HEK293 (cell line): ENCODE data around the gene CASK.

ENCODE experiments used
- CTCF ChIA-PET: fragments of 350-600 bp; formaldehyde crosslinking; extraction: SDS; loops from one replicate; lab custom pipeline; 2021; ENCODE audit warnings: antibody characterized with exemption; lab: Yijun Ruan, JAX
- POLR2A ChIA-PET: fragments of 300-600 bp; formaldehyde crosslinking; extraction: SDS; loops from one replicate; lab custom pipeline; 2020; ENCODE audit warnings: antibody characterized with exemption, inconsistent platforms; lab: Yijun Ruan, JAX
- H3K27ac ChIP-seq: fragments of 200-500 bp; sonication (Bioruptor generic); 2 replicates; pipeline ENCODE4 v1.5.1; 2014; ENCODE audit warnings: low read depth, low read length, control low read depth, inconsistent platforms; ENCODE audit errors: extremely low read depth
- H3K36me3 ChIP-seq, 2 experiments: fragments of 200-500 bp in 1 of 2; sonication (Bioruptor generic) in 1 of 2; 1 replicate in 1 of 2; 2 replicates in 1 of 2; pipeline ENCODE4 v1.5.1; 2014 to 2017; ENCODE audit warnings: inconsistent platforms in 2 of 2, low read length in 2 of 2; ENCODE audit not compliant: control insufficient read depth in 2 of 2, insufficient read depth in 1 of 2
- H3K4me1 ChIP-seq: fragments of 200-500 bp; sonication (Bioruptor generic); 2 replicates; pipeline ENCODE4 v1.5.1; 2014; ENCODE audit warnings: mild to moderate bottlenecking, low read length, inconsistent platforms; ENCODE audit not compliant: control insufficient read depth, insufficient read depth
- H3K4me3 ChIP-seq: 2 replicates; pipeline ENCODE4 v1.5.1; 2011; ENCODE audit warnings: low read depth, mild to moderate bottlenecking, control low read depth, low read length, moderate library complexity
- H3K9me3 ChIP-seq: fragments of 200-500 bp; sonication (Bioruptor generic); 2 replicates; pipeline ENCODE4 v1.5.1; 2014; ENCODE audit warnings: low read depth, low read length, inconsistent platforms; ENCODE audit not compliant: control insufficient read depth, insufficient read depth
- FEZF1 ChIP-seq: fragments of 450-650 bp; formaldehyde crosslinking; IDR thresholded peaks from 2 replicates; pipeline ENCODE4 v1.5.1; 2016; ENCODE audit warnings: missing biosample characterization, missing genetic modification characterization
- GFI1B ChIP-seq: fragments of 450-650 bp; formaldehyde crosslinking; IDR thresholded peaks from 2 replicates; pipeline ENCODE4 v1.5.1; 2016; ENCODE audit warnings: missing biosample characterization, missing genetic modification characterization
- SETDB1 ChIP-seq: IDR thresholded peaks from one replicate; pipeline ENCODE4 v1.6.1; 2017; ENCODE audit warnings: mild to moderate bottlenecking, low read length, moderate library complexity, mixed read lengths; ENCODE audit not compliant: insufficient read length
- ZBTB1 ChIP-seq: fragments of 450-650 bp; formaldehyde crosslinking; IDR thresholded peaks from 2 replicates; pipeline ENCODE4 v1.5.1; 2016; ENCODE audit warnings: missing biosample characterization, missing genetic modification characterization
- ZBTB8A ChIP-seq: fragments of 450-650 bp; formaldehyde crosslinking; IDR thresholded peaks from 2 replicates; pipeline ENCODE4 v1.5.1; 2016; ENCODE audit warnings: missing biosample characterization, missing genetic modification characterization
- ZNF138 ChIP-seq: fragments of 450-650 bp; formaldehyde crosslinking; IDR thresholded peaks from 2 replicates; pipeline ENCODE4 v1.5.1; 2016; ENCODE audit warnings: missing biosample characterization, missing genetic modification characterization, borderline replicate concordance
- ZNF140 ChIP-seq: fragments of 450-650 bp; formaldehyde crosslinking; IDR thresholded peaks from 2 replicates; pipeline ENCODE4 v1.5.1; 2016; ENCODE audit warnings: missing biosample characterization, missing genetic modification characterization
- ZNF146 ChIP-seq: fragments of 450-650 bp; formaldehyde crosslinking; IDR thresholded peaks from 2 replicates; pipeline ENCODE4 v1.5.1; 2016; ENCODE audit warnings: missing biosample characterization, missing genetic modification characterization
- ZNF155 ChIP-seq: fragments of 450-650 bp; formaldehyde crosslinking; IDR thresholded peaks from 2 replicates; pipeline ENCODE4 v1.5.1; 2016; ENCODE audit warnings: missing biosample characterization, missing genetic modification characterization
- ZNF202 ChIP-seq: fragments of 450-650 bp; formaldehyde crosslinking; IDR thresholded peaks from 2 replicates; pipeline ENCODE4 v1.5.1; 2016; ENCODE audit warnings: missing biosample characterization, missing genetic modification characterization, borderline replicate concordance
- ZNF394 ChIP-seq: fragments of 450-650 bp; formaldehyde crosslinking; IDR thresholded peaks from 2 replicates; pipeline ENCODE4 v1.5.1; 2016; ENCODE audit warnings: missing biosample characterization, missing genetic modification characterization, mild to moderate bottlenecking, moderate library complexity, borderline replicate concordance
- ZNF404 ChIP-seq: fragments of 450-650 bp; formaldehyde crosslinking; IDR thresholded peaks from 2 replicates; pipeline ENCODE4 v1.5.1; 2017; ENCODE audit warnings: missing biosample characterization, missing genetic modification characterization
- ZNF555 ChIP-seq: fragments of 450-650 bp; formaldehyde crosslinking; conservative IDR thresholded peaks from 2 replicates; pipeline ENCODE4 v1.5.1; 2017; ENCODE audit warnings: missing biosample characterization, mild to moderate bottlenecking, missing genetic modification characterization, inconsistent platforms
- ZNF585B ChIP-seq: fragments of 450-650 bp; formaldehyde crosslinking; IDR thresholded peaks from 2 replicates; pipeline ENCODE4 v1.5.1; 2016; ENCODE audit warnings: missing biosample characterization, missing genetic modification characterization
- ZNF596 ChIP-seq: fragments of 450-650 bp; IDR thresholded peaks from 2 replicates; pipeline ENCODE4 v1.5.0; 2018; ENCODE audit warnings: missing biosample characterization, mild to moderate bottlenecking, missing genetic modification characterization, moderate library complexity
- ZNF777 ChIP-seq: fragments of 450-650 bp; formaldehyde crosslinking; IDR thresholded peaks from 2 replicates; pipeline ENCODE4 v1.5.1; 2017; ENCODE audit warnings: missing biosample characterization, missing genetic modification characterization, borderline replicate concordance
- ZNF837 ChIP-seq: fragments of 450-650 bp; formaldehyde crosslinking; IDR thresholded peaks from 2 replicates; pipeline ENCODE4 v1.5.1; 2016; ENCODE audit warnings: missing biosample characterization, missing genetic modification characterization
- TF ChIP-seq, protein P1 (sequence below): fragments of 450-650 bp; formaldehyde crosslinking; IDR thresholded peaks from 2 replicates; pipeline ENCODE4 v1.5.1; 2016; ENCODE audit warnings: missing biosample characterization, missing genetic modification characterization, borderline replicate concordance
- TF ChIP-seq, protein P2 (sequence below): fragments of 450-650 bp; formaldehyde crosslinking; IDR thresholded peaks from 2 replicates; pipeline ENCODE4 v1.5.1; 2016; ENCODE audit warnings: missing biosample characterization, missing genetic modification characterization, borderline replicate concordance
- TF ChIP-seq, protein P3 (sequence below): fragments of 450-650 bp; formaldehyde crosslinking; IDR thresholded peaks from 2 replicates; pipeline ENCODE4 v1.5.1; 2017; ENCODE audit warnings: missing biosample characterization, missing genetic modification characterization
- TF ChIP-seq, protein P4 (sequence below): fragments of 450-650 bp; formaldehyde crosslinking; IDR thresholded peaks from 2 replicates; pipeline ENCODE4 v1.5.1; 2016; ENCODE audit warnings: missing biosample characterization, missing genetic modification characterization

The CASK gene

DNA sequence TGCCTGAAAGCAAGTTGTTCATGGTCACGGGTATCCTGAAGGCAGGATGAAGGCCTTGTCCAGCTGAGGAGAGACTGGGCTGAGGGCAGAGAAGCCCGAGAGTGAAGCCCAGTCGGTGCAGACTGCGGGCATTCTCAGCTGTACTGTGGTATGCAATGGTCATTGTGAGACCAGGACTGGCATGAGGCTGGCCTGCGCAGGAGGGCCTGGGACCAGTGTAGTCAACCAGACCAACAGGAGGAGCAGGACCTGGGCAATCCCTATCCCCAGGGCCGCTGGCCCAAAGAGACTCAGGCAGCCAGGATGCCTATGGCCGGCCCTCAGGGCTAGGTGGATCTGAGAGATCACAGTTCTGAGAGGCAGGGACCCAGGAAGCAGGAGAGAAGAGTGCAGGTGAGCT lies 394.6 kb downstream of the CASK start:
- Histone ChIP-seq H3K4me1 (no peaks in the 10 kb centered on the region), H3K4me3 (no peak overlapping the region), H3K36me3 (peaks cover 3 to 24% of the 10 kb centered on the region in 2 experiments), H3K9me3 (no peaks in the 10 kb centered on the region), H3K27ac (no peak overlapping the region)
- TF ChIP-seq ZBTB8A (tag by site-specific recombination) (no peak), ZBTB1 (no peak), ZNF202 (no peak), ZNF394 (no peak), ZNF146 (tag by site-specific recombination) (no peak), ZNF837 (no peak), FEZF1 (no peak), ZNF555 (tag by site-specific recombination) (no peak), GFI1B (tag by site-specific recombination) (no peak), SETDB1 (no peak), ZNF585B (tag by site-specific recombination) (no peak), ZNF155 (no peak)
- TF ChIP-seq, protein P1, sequence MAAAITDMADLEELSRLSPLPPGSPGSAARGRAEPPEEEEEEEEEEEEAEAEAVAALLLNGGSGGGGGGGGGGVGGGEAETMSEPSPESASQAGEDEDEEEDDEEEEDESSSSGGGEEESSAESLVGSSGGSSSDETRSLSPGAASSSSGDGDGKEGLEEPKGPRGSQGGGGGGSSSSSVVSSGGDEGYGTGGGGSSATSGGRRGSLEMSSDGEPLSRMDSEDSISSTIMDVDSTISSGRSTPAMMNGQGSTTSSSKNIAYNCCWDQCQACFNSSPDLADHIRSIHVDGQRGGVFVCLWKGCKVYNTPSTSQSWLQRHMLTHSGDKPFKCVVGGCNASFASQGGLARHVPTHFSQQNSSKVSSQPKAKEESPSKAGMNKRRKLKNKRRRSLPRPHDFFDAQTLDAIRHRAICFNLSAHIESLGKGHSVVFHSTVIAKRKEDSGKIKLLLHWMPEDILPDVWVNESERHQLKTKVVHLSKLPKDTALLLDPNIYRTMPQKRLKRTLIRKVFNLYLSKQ, result no peak
- TF ChIP-seq, protein P2, sequence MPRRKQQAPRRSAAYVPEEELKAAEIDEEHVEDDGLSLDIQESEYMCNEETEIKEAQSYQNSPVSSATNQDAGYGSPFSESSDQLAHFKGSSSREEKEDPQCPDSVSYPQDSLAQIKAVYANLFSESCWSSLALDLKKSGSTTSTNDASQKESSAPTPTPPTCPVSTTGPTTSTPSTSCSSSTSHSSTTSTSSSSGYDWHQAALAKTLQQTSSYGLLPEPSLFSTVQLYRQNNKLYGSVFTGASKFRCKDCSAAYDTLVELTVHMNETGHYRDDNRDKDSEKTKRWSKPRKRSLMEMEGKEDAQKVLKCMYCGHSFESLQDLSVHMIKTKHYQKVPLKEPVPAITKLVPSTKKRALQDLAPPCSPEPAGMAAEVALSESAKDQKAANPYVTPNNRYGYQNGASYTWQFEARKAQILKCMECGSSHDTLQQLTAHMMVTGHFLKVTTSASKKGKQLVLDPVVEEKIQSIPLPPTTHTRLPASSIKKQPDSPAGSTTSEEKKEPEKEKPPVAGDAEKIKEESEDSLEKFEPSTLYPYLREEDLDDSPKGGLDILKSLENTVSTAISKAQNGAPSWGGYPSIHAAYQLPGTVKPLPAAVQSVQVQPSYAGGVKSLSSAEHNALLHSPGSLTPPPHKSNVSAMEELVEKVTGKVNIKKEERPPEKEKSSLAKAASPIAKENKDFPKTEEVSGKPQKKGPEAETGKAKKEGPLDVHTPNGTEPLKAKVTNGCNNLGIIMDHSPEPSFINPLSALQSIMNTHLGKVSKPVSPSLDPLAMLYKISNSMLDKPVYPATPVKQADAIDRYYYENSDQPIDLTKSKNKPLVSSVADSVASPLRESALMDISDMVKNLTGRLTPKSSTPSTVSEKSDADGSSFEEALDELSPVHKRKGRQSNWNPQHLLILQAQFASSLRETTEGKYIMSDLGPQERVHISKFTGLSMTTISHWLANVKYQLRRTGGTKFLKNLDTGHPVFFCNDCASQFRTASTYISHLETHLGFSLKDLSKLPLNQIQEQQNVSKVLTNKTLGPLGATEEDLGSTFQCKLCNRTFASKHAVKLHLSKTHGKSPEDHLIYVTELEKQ (tag by site-specific recombination), result no peak
- TF ChIP-seq, protein P3, sequence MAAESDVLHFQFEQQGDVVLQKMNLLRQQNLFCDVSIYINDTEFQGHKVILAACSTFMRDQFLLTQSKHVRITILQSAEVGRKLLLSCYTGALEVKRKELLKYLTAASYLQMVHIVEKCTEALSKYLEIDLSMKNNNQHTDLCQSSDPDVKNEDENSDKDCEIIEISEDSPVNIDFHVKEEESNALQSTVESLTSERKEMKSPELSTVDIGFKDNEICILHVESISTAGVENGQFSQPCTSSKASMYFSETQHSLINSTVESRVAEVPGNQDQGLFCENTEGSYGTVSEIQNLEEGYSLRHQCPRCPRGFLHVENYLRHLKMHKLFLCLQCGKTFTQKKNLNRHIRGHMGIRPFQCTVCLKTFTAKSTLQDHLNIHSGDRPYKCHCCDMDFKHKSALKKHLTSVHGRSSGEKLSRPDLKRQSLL, result no peak
- ChIA-PET POLR2A (no interaction called here), CTCF (interaction anchor here (1.1 kb wide), 1 partner anchor 12 kb away, joined by 4 read pairs; no protein-coding TSS in a partner anchor)

DNA sequence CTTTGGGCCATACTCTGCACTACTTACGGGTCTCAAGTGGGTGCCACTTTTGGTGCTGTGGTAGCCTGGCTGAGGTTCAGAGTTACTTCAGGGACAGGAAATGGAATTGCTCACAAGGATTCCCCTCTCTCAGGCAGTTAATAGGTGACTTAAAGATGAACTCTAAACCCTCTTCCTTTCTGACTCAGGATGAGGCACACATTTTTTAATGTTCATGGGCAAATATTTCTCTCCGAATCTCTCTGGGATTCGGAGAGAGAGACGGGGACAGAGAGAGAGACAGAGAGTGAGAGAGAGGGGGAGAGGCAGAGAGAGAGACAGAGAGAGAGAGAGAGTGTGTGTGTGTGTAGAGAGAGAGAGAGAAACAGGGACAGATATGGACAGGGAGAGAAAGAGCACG lies 396.4 kb downstream of the CASK start:
- Histone ChIP-seq H3K4me3 (no peak overlapping the region), H3K27ac (no peak overlapping the region), H3K4me1 (no peaks in the 10 kb centered on the region), H3K9me3 (no peaks in the 10 kb centered on the region), H3K36me3 (peaks cover 0 to 34% of the 10 kb centered on the region in 2 experiments)
- TF ChIP-seq ZNF596 (tag by site-specific recombination) (peak; percentile 33; the same call in 1 of the 2 replicates), ZNF404 (tag by site-specific recombination) (no peak)
- ChIA-PET POLR2A (no interaction called here), CTCF (interaction anchor here (1.1 kb wide), 1 partner anchor 70 kb away, joined by 3 read pairs; no protein-coding TSS in a partner anchor)

DNA sequence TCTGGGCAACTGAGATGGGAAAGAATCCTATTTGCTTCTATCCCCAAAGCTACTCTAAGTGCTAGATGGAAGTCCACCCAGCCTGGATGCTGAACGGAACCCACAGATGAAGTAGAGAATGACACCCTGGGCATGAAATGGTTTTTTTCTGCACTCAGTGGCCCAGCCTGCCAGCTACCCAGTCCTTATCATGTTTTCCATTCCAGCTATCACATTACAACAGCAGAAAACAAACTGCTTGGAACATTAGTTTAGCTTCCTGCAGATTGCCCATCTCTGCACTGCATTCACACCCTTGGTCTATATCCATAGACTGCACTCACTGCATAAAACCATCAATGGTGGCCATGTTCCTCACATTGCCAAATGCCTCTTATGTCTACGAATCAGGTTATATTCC lies 397.1 kb downstream of the CASK start:
- POLR2A ChIA-PET, result interaction anchor here (0.6 kb wide), 1 partner anchor 193 kb away, joined by 3 read pairs; no protein-coding TSS in a partner anchor
- Histone ChIP-seq H3K9me3 (no peaks in the 10 kb centered on the region), H3K4me3 (no peak overlapping the region), H3K36me3 (peaks cover 0 to 34% of the 10 kb centered on the region in 2 experiments; a peak in 2 of 3 replicates), H3K4me1 (no peaks in the 10 kb centered on the region), H3K27ac (no peak overlapping the region)
- CTCF ChIA-PET, result interaction anchor here (1.1 kb wide), 1 partner anchor 69 kb away, joined by 3 read pairs; no protein-coding TSS in a partner anchor
- TF ChIP-seq, protein P4, sequence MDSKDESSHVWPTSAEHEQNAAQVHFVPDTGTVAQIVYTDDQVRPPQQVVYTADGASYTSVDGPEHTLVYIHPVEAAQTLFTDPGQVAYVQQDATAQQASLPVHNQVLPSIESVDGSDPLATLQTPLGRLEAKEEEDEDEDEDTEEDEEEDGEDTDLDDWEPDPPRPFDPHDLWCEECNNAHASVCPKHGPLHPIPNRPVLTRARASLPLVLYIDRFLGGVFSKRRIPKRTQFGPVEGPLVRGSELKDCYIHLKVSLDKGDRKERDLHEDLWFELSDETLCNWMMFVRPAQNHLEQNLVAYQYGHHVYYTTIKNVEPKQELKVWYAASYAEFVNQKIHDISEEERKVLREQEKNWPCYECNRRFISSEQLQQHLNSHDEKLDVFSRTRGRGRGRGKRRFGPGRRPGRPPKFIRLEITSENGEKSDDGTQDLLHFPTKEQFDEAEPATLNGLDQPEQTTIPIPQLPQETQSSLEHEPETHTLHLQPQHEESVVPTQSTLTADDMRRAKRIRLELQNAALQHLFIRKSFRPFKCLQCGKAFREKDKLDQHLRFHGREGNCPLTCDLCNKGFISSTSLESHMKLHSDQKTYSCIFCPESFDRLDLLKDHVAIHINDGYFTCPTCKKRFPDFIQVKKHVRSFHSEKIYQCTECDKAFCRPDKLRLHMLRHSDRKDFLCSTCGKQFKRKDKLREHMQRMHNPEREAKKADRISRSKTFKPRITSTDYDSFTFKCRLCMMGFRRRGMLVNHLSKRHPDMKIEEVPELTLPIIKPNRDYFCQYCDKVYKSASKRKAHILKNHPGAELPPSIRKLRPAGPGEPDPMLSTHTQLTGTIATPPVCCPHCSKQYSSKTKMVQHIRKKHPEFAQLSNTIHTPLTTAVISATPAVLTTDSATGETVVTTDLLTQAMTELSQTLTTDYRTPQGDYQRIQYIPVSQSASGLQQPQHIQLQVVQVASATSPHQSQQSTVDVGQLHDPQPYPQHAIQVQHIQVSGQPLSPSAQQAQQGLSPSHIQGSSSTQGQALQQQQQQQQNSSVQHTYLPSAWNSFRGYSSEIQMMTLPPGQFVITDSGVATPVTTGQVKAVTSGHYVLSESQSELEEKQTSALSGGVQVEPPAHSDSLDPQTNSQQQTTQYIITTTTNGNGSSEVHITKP, result no peak
- TF ChIP-seq ZNF777 (tag by site-specific recombination) (no peak), ZNF140 (no peak), ZNF138 (no peak)
